MCF 10A (cell line): ENCODE measurements around the gene CEPT1. TPM values are rescaled to one million over a fixed set of nuclear protein-coding genes. Genes with fewer than 3 reads are reported as not detected.

Source experiments
- BruUV-seq: library from RNA; stranded (reverse); fragments of 400-500 nt; replicated peaks from 2 replicates; lab custom pipeline; 2021; lab: Mats Ljungman, UMichigan
- CTCF ChIA-PET: fragments of 300-600 bp; sonication (Branson Sonifier 250); formaldehyde crosslinking; extraction: SDS; loops from one replicate; lab custom pipeline; 2021; ENCODE audit warnings: antibody characterized with exemption, inconsistent platforms; lab: Yijun Ruan, JAX
- POLR2A ChIA-PET: fragments of 300-600, 350-650 bp; sonication (Branson Sonifier 250); formaldehyde crosslinking; extraction: SDS; loops from one replicate; lab custom pipeline; 2020; ENCODE audit warnings: antibody characterized with exemption, inconsistent platforms; lab: Yijun Ruan, JAX
- DNase-seq: peaks from one replicate; pipeline ENCODE4 v3.0.0-alpha.2; 2018; ENCODE audit not compliant: unreplicated experiment
- H3K27ac Mint-ChIP-seq: one replicate; pipeline ENCODE4 v1.8.0; 2022; ENCODE audit warnings: mild to moderate bottlenecking, low read depth, mixed read lengths; ENCODE audit not compliant: unreplicated experiment
- H3K27me3 Mint-ChIP-seq: one replicate; pipeline ENCODE4 v1.8.0; 2022; ENCODE audit warnings: mixed read lengths; ENCODE audit not compliant: insufficient read depth, unreplicated experiment
- H3K36me3 Mint-ChIP-seq: one replicate; pipeline ENCODE4 v1.8.0; 2022; ENCODE audit warnings: mild to moderate bottlenecking, moderate library complexity, mixed read lengths; ENCODE audit not compliant: insufficient read depth, unreplicated experiment
- H3K4me1 Mint-ChIP-seq: one replicate; pipeline ENCODE4 v1.8.0; 2022; ENCODE audit warnings: mixed read lengths; ENCODE audit not compliant: insufficient read depth, unreplicated experiment
- H3K4me3 Mint-ChIP-seq: one replicate; pipeline ENCODE4 v1.8.0; 2022; ENCODE audit warnings: mild to moderate bottlenecking, moderate library complexity, mixed read lengths; ENCODE audit not compliant: unreplicated experiment
- H3K9me3 Mint-ChIP-seq: one replicate; pipeline ENCODE4 v1.8.0; 2022; ENCODE audit warnings: mixed read lengths; ENCODE audit not compliant: unreplicated experiment
- CTCF ChIP-seq: fragments of 200-600 bp; IDR thresholded peaks from one replicate; pipeline ENCODE4 v1.8.0; 2022; ENCODE audit warnings: antibody characterized with exemption, mild to moderate bottlenecking; ENCODE audit not compliant: unreplicated experiment
- intact Hi-C: fragments of 100-400 bp; cut with micrococcal nuclease; formaldehyde crosslinking; loops from 2 replicates; pipeline ENCODE4 v1.14.1; 2022
- total RNA-seq: library from RNA; stranded (reverse); gene quantifications from 2 replicates; pipeline ENCODE4 v1.2.3, GENCODE V29; 2022

Gene CEPT1
- total RNA-seq, 1 experiment from 2014 or later, result 45.0 TPM

DNA sequence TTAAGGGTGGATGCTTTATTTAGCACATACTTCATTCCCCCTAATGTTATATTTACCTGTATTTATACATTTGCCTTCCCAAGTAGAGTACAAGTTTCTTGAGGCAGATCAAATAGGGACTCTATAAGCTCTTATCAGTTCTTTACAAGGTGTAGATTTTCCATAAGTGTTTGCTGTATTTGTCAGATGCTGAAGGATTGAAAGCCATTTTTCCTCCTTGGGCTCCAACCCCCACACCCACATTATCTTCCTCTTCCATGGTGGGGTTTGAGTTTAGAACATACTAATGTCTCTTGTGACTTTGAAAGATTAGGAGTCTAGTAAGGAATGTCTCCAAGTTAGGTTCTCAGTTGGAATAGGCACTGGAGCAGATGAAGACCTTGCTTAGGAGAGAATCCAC, 85.1 kb downstream of the CEPT1 start:
- H3K27ac Mint-ChIP-seq, result no peak overlapping the region
- ChIA-PET POLR2A (interaction anchor here (0.7 kb wide), 1 partner anchor 528 kb away, joined by 4 read pairs; no protein-coding TSS in a partner anchor), CTCF (interaction anchor here (1.1 to 5.2 kb wide), 3 partner anchors 108 to 175 kb away, joined by 4 to 95 read pairs (median 59); no protein-coding TSS in a partner anchor)
- no TSS peak for BruUV-seq
- intact Hi-C loops, result no loop called here
- no peaks in the 10 kb centered on the region for H3K9me3 Mint-ChIP-seq
- TF ChIP-seq CTCF, result no peak
- no peak overlapping the region for H3K4me3 Mint-ChIP-seq
- H3K36me3 Mint-ChIP-seq, result no peaks in the 10 kb centered on the region
- DNase-seq, result no peak
- peaks cover 47% of the 10 kb centered on the region for H3K4me1 Mint-ChIP-seq
- H3K27me3 Mint-ChIP-seq, result no peaks in the 10 kb centered on the region

DNA sequence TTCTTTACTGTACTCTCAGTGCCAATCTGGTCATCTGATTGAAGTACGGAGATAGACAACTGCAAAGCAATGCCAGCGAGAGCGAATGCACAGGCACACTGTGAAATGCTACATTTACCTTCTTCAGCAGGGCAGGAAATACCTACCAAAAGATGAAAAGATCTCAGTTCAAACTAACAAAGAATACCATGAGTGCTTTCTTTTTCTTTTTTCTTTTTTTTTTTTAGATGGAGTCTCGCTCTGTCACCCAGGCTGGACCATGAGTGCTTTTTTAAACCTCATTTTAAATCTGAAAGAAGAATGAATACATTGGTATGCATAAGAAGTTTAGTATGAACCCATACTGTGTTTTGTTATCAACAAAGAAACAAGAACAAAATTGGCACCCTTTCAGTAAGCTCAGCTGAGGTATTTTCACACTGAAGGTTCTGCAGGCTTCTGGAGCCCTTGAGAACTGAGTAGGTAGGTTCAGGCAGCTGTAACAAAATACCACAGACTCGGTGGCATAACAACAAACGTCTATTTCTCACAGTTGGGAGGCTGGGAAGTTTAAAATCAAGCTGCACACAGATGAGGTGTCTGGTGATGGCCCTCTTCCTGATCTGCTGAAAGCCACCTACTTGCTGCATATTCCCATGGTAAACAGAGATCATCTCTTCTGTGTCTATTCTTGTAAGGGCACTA, 85.8 kb downstream of the CEPT1 start:
- H3K36me3 Mint-ChIP-seq, result no peaks in the 10 kb centered on the region
- H3K27ac Mint-ChIP-seq, result no peak overlapping the region
- ChIA-PET POLR2A (no interaction called here), CTCF (interaction anchor here (0.5 to 5.2 kb wide), 5 partner anchors 30 to 175 kb away, joined by 3 to 95 read pairs (median 15); no protein-coding TSS in a partner anchor)
- BruUV-seq, result no TSS peak
- no peak for DNase-seq
- no peaks in the 10 kb centered on the region for H3K27me3 Mint-ChIP-seq
- no peak for TF ChIP-seq CTCF
- H3K4me1 Mint-ChIP-seq, result peaks cover 48% of the 10 kb centered on the region
- no peak overlapping the region for H3K4me3 Mint-ChIP-seq
- intact Hi-C loops, result no loop called here
- no peaks in the 10 kb centered on the region for H3K9me3 Mint-ChIP-seq

- intact Hi-C loops, result no loop called here
- ChIA-PET CTCF (interaction anchor here (0.5 to 5.2 kb wide), 6 partner anchors 29 to 512 kb away, joined by 3 to 59 read pairs (median 3); no protein-coding TSS in a partner anchor), POLR2A (interaction anchor here (1.0 to 1.6 kb wide), 4 partner anchors 9 to 173 kb away, joined by 3 to 6 read pairs (median 4); no protein-coding TSS in a partner anchor)
- no peak for TF ChIP-seq CTCF
- no peaks in the 10 kb centered on the region for H3K27me3 Mint-ChIP-seq
- peak within 1 kb of the TSS; percentile 52 for H3K4me3 Mint-ChIP-seq
- no peaks in the 10 kb centered on the region for H3K9me3 Mint-ChIP-seq
- peak; percentile 92 for DNase-seq
- BruUV-seq, result no TSS peak
- peak within 1 kb of the TSS; percentile 72 for H3K27ac Mint-ChIP-seq
- peaks cover 36% of the 10 kb centered on the region for H3K4me1 Mint-ChIP-seq
- H3K36me3 Mint-ChIP-seq, result no peaks in the 10 kb centered on the region
Measured at GRCh38 chr1:111227434-111227833, 87.4 kb downstream of the CEPT1 start, which contains the start of gene CHI3L2. TSS of gene CHI3L2 (plus strand) at chr1:111227713. CDS start at chr1:111227730, 17 bp downstream.
